GM12874 (cell line): ENCODE data around the gene APBB1IP.

Source experiments
- TF ChIP-seq, protein P1 (sequence below): IDR thresholded peaks from 2 replicates; pipeline ENCODE4 v1.5.1; 2011; ENCODE audit warnings: low read depth, mild to moderate bottlenecking, control low read depth, low read length, moderate library complexity; ENCODE audit not compliant: insufficient read depth

Gene APBB1IP, protein sequence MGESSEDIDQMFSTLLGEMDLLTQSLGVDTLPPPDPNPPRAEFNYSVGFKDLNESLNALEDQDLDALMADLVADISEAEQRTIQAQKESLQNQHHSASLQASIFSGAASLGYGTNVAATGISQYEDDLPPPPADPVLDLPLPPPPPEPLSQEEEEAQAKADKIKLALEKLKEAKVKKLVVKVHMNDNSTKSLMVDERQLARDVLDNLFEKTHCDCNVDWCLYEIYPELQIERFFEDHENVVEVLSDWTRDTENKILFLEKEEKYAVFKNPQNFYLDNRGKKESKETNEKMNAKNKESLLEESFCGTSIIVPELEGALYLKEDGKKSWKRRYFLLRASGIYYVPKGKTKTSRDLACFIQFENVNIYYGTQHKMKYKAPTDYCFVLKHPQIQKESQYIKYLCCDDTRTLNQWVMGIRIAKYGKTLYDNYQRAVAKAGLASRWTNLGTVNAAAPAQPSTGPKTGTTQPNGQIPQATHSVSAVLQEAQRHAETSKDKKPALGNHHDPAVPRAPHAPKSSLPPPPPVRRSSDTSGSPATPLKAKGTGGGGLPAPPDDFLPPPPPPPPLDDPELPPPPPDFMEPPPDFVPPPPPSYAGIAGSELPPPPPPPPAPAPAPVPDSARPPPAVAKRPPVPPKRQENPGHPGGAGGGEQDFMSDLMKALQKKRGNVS

DNA sequence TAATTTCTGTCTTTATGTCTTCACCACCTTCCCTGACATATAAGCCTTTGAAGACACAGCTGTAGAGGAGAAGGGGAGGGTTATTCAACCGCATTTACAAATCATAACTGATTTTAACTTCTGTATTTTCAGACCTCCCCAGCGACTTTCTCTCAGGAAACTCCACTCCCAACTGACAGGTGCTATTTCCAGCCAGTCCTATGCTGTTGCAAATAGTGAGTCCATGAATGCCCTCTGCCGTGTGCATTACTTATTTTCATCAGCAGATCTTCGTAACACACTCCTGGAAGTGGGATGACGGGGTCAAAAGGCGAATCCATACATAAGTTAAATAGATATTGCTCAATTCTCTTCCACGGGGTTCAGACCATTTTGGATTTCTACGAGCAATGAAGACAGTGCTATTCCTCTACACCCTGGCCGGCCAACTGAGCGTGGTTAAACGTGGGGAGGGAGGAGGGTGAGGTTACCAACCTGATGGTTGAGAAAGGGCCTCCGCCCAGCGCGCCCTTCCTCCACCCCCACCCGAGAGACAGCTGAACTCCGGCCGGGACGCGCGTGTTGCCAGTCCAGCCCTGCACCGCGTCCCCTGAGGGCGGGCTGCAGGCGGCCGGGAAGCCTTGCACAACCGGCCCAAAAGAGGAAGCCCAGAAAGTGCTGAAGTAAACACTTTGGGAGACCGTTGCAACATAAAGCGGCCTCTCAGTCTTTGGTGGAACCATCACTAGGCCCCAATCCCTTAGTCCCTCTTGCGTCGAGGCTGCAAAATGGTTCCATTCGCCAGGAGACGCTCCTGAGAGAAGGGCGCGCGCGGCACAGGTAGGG lies at the start of gene APBB1IP:
APBB1IP (plus strand) TSS at position 705 of the 825 bp plus-strand sequence. CDS start 53,986 bp downstream, outside the sequence.
- TF ChIP-seq, protein P1, sequence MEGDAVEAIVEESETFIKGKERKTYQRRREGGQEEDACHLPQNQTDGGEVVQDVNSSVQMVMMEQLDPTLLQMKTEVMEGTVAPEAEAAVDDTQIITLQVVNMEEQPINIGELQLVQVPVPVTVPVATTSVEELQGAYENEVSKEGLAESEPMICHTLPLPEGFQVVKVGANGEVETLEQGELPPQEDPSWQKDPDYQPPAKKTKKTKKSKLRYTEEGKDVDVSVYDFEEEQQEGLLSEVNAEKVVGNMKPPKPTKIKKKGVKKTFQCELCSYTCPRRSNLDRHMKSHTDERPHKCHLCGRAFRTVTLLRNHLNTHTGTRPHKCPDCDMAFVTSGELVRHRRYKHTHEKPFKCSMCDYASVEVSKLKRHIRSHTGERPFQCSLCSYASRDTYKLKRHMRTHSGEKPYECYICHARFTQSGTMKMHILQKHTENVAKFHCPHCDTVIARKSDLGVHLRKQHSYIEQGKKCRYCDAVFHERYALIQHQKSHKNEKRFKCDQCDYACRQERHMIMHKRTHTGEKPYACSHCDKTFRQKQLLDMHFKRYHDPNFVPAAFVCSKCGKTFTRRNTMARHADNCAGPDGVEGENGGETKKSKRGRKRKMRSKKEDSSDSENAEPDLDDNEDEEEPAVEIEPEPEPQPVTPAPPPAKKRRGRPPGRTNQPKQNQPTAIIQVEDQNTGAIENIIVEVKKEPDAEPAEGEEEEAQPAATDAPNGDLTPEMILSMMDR: no peak

DNA sequence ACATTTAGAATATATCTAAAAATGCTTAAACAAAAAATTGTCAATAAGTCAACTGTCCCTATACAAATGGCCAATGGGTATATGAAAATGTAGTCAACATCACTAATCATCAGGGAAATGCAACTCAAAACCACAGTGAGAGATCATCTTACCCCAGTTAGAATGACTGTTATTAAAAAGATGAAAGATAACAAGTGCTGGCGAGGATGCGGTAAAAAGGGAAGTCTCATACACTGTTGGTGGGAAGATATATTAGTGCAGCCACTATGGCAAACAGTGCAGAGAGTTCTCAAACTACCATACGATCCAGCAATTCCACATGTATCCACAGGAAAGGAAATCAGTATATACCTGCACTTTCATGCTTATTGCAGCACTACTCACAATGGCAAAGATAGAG lies 48.6 kb upstream of the APBB1IP start:
- TF ChIP-seq, protein P1: no peak

DNA sequence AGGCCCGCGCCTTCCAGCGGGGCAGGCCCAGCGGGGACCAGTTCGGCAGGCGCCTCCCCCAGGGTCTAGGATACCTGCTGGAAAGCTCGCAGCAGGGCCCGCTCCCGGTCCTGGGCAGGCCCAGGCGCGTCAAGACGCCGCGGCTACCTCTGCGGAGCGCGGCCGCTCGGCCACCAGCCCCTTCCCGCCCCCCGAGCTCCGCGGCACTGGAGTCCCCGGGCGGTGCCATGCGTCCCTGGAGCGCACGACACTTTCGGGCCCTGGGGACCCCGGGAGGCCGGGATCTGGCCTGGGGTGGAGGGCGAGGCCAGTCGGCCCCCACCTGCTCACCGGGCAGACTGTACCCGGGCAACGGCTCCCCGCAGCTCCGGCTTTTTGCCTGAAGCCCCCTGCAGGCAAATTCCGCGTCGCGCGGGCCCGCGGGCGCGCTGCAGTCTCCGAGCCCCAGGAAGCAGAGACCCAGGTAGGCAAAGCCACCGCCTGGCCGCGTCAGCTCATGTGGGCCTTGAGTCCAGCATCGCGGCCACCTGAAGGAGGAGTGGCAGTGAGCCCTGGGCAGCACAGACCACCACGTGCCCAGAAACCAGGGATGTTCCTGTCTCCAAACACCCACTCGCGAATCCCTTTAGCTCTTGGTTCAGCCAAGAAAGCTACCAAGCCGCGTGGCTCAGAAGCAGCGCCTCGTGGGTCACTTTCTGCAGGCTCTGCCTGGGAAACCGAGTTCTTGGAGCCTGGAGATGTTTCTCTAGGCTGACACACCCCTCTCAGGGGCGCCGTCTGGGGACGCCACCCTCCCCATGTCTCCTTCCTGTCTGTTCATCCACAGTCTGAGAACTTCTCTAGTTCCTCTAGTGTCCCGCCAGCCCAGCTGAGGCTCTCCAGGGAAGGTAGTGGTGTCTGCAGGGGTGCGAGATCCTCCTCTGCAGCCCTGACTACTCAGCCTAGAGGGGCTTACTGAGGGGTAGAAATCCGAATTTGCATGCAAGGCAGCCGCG lies 46.1 kb upstream of the APBB1IP start:
- TF ChIP-seq, protein P1: no peak

DNA sequence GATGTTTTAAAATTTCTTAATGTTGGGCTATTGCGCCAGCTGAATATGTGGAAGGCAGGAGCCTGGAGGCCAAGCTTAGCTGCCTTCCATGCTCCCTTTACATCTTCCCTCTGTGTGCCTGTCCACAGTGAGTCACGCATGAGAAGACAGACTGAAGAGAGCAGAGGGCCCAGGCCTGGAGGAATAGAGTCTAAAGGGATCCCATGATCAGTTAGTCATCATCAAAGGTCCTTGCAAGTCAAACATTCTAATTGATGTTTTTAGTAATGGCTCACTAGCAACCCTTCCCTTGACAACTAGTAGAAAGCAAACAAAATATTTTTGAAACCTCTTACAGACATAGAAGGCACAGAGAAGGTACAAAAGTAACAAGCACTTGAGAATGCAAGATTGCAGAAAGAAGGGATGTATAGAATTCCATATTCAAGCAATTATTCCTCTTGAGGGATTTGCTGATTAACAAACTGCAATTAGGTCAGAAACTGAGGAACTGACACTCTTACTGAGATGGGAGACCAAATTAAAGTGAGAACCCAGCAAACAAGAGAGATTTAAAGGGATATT lies 30.7 kb upstream of the APBB1IP start:
- TF ChIP-seq, protein P1: no peak

DNA sequence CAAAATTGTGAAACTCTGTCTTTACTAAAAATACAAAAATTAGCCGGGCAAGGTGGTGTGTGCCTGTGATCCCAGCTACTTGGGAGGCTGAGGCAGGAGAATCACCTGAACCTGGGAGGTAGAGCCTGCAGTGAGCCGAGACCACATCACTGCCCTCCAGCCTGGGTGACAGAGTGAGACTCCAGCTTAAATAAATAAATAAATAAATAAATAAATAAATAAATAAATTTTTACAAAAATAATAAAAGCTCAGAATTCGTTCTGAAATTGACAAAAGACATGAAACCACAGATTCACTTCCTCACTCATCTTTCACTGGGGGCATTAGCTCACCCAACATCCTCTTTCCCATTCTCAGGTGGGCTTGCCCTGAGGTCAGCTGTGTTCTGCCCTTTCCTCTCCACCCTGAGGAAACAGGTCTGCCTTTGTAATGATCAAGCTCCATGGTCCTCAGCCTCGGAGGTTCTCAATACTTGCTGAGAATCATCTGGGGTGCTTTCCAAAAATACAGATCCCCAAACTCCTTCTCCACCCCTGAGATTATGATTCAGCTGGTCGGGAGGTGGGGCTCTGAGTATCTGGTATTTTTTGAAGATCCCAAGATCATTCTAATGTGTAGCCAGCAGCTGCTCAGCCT lies 29.2 kb upstream of the APBB1IP start:
- TF ChIP-seq, protein P1: no peak

DNA sequence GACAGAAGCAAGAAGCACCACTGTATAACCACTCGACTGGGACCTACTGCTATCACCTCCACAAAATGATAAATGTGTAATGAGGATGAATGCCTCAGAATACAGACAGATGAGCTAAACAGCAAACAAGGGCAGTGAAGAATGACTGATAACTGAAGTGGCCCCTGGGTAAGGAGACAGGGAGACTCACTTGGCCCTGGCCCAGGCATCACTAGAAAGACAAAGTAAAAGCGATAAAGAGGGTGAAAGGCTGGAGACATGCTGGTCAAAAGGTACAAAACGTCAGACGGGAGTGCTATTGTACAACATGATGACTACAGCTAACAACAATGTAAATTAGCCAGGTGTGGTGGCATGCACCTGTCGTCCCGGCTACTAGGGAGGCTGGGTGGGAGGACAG lies 27.8 kb upstream of the APBB1IP start:
- TF ChIP-seq, protein P1: no peak
